ENCODE results near the gene PPP2R2B.

PPP2R2B gene

GRCh38 chr5:146791471-146791870, 87.1 kb downstream of the PPP2R2B start:
- no peak for TF ChIP-seq MAX (IDR thresholded peaks at IDR 0.05; ENCODE audit: low read depth, low read length)
- no peak for TF ChIP-seq CTCF (IDR thresholded peaks at IDR 0.05; ENCODE audit: low read depth, low read length)
- TF ChIP-seq POLR2A (IDR thresholded peaks at IDR 0.05; ENCODE audit: extremely low read depth, insufficient read length), result no peak
- TF ChIP-seq MYC (IDR thresholded peaks at IDR 0.05; ENCODE audit: low read depth, low read length), result no peak
- no peak for DNase-seq (ENCODE audit: low read depth)
- no peak overlapping the region for H3K4me3 ChIP-seq (ENCODE audit: low read depth, low read length)

- TF ChIP-seq POLR2A (IDR thresholded peaks at IDR 0.05; ENCODE audit: extremely low read depth, insufficient read length), result no peak
- no peak for TF ChIP-seq CTCF (IDR thresholded peaks at IDR 0.05; ENCODE audit: low read depth, low read length)
- no peak for TF ChIP-seq MYC (IDR thresholded peaks at IDR 0.05; ENCODE audit: low read depth, low read length)
- TF ChIP-seq MAX (IDR thresholded peaks at IDR 0.05; ENCODE audit: low read depth, low read length), result no peak
- no peak for DNase-seq (ENCODE audit: low read depth)
- no peak overlapping the region for H3K4me3 ChIP-seq (ENCODE audit: low read depth, low read length)
These were observed 88.6 kb downstream of the PPP2R2B start for GRCh38 chr5:146789712-146790653.

- H3K4me3 ChIP-seq (ENCODE audit: low read depth, low read length), result no peak overlapping the region
- no peak for DNase-seq (ENCODE audit: low read depth)
These were observed 89.7 kb downstream of the PPP2R2B start for GRCh38 chr5:146788898-146789297.

GRCh38 chr5:146785065-146785464, 93.5 kb downstream of the PPP2R2B start:
- DNase-seq (ENCODE audit: low read depth), result peak; percentile 32
- H3K4me3 ChIP-seq (ENCODE audit: low read depth, low read length), result no peak overlapping the region
- TF ChIP-seq MAX (IDR thresholded peaks at IDR 0.05; ENCODE audit: low read depth, low read length) (no peak), MYC (IDR thresholded peaks at IDR 0.05; ENCODE audit: low read depth, low read length) (no peak), POLR2A (IDR thresholded peaks at IDR 0.05; ENCODE audit: extremely low read depth, insufficient read length) (no peak), CTCF (IDR thresholded peaks at IDR 0.05; ENCODE audit: low read depth, low read length) (no peak)

More at GRCh38 chr5:146788898-146789297, 89.7 kb downstream of the PPP2R2B start:
- no peak for TF ChIP-seq CTCF (IDR thresholded peaks at IDR 0.05; ENCODE audit: low read depth, low read length)
- TF ChIP-seq MAX (IDR thresholded peaks at IDR 0.05; ENCODE audit: low read depth, low read length), result no peak
- no peak for TF ChIP-seq POLR2A (IDR thresholded peaks at IDR 0.05; ENCODE audit: extremely low read depth, insufficient read length)
- no peak for TF ChIP-seq MYC (IDR thresholded peaks at IDR 0.05; ENCODE audit: low read depth, low read length)

- no peak overlapping the region for H3K4me3 ChIP-seq (ENCODE audit: low read depth, low read length)
- TF ChIP-seq CTCF (IDR thresholded peaks at IDR 0.05; ENCODE audit: low read depth, low read length), result no peak
- TF ChIP-seq POLR2A (IDR thresholded peaks at IDR 0.05; ENCODE audit: extremely low read depth, insufficient read length), result no peak
- TF ChIP-seq MAX (IDR thresholded peaks at IDR 0.05; ENCODE audit: low read depth, low read length), result no peak
- no peak for TF ChIP-seq MYC (IDR thresholded peaks at IDR 0.05; ENCODE audit: low read depth, low read length)
- DNase-seq (ENCODE audit: low read depth), result no peak
These were observed 97.4 kb downstream of the PPP2R2B start for GRCh38 chr5:146781157-146781556.
